GM19099 (cell line): ENCODE results near the gene CRABP2.

ENCODE experiments used
- POLR2A ChIP-seq: IDR thresholded peaks from 3 replicates; pipeline ENCODE4 v1.6.1; 2011; ENCODE audit warnings: low read depth; ENCODE audit not compliant: insufficient read length; ENCODE audit errors: extremely low read depth

The CRABP2 gene

GRCh38 chr1:156691665-156692440 is 13.5 kb downstream of the CRABP2 start:
- TF ChIP-seq POLR2A = no peak

GRCh38 chr1:156691191-156691590 is 14.2 kb downstream of the CRABP2 start:
- TF ChIP-seq POLR2A = no peak

- TF ChIP-seq POLR2A = no peak
These were observed 14.7 kb downstream of the CRABP2 start for GRCh38 chr1:156690675-156691036.

- no peak for TF ChIP-seq POLR2A
These were observed 15.3 kb downstream of the CRABP2 start for GRCh38 chr1:156689953-156690674.

- no peak for TF ChIP-seq POLR2A
These were observed 16.1 kb downstream of the CRABP2 start for GRCh38 chr1:156689035-156689952.

GRCh38 chr1:156684227-156684782 is 21.1 kb downstream of the CRABP2 start:
- no peak for TF ChIP-seq POLR2A

- no peak for TF ChIP-seq POLR2A
These were observed 23.1 kb downstream of the CRABP2 start for GRCh38 chr1:156682166-156682890.

GRCh38 chr1:156681196-156681960 is 24.0 kb downstream of the CRABP2 start:
- TF ChIP-seq POLR2A = no peak

GRCh38 chr1:156680056-156680455 is 25.3 kb downstream of the CRABP2 start:
- TF ChIP-seq POLR2A = no peak

- TF ChIP-seq POLR2A = no peak
These were observed 27.5 kb downstream of the CRABP2 start for GRCh38 chr1:156677616-156678596.

- TF ChIP-seq POLR2A = no peak
These were observed 28.4 kb downstream of the CRABP2 start, which contains the start of gene NES for GRCh38 chr1:156676820-156677615. NES (minus strand) TSS chr1:156677407; CDS start chr1:156677264, 143 bp downstream.

GRCh38 chr1:156676114-156676819 is 29.1 kb downstream of the CRABP2 start:
- TF ChIP-seq POLR2A = no peak
